ENCODE results near the gene CACNA2D2. TPM values are rescaled to one million over a fixed set of nuclear protein-coding genes. Genes with fewer than 3 reads are reported as not detected.

The CACNA2D2 gene
- total and polyA plus RNA-seq, 2 donors from 2014 or later: 3.6 to 6.0 TPM

GRCh38 chr3:50359760-50360110, 143.7 kb downstream of the CACNA2D2 start:
- DNase-seq: no peak
- Histone ChIP-seq H3K27ac (ENCODE audit: low read depth in 2 of 2, low read length in 2 of 2) (no peak overlapping the region), H3K9ac (ENCODE audit: low read length in 3 of 3) (no peak overlapping the region), H3K27me3 (ENCODE audit: control insufficient read depth, insufficient read depth, low read length) (no peaks in the 10 kb centered on the region), H3K36me3 (ENCODE audit: control insufficient read depth in 2 of 3, insufficient read depth in 3 of 3, low read length in 3 of 3) (peaks cover 3 to 17% (median 8%) of the 10 kb centered on the region in 3 donors), H3K4me1 (ENCODE audit: control insufficient read depth in 2 of 3, insufficient read depth in 2 of 3, low read depth in 1 of 3, low read length in 3 of 3) (peaks cover 0 to 47% (median 26%) of the 10 kb centered on the region in 3 donors), H3K9me3 (ENCODE audit: control insufficient read depth in 2 of 3, insufficient read depth in 1 of 3, low read length in 3 of 3) (no peaks in the 10 kb centered on the region), H3K4me3 (ENCODE audit: low read length in 3 of 3) (peak overlapping the region; percentile 41 to 86 (median 45))
- no peak for FAIRE-seq
- intact Hi-C loops (cut with DNase I): no loop called here
- no peak for TF ChIP-seq CTCF (IDR thresholded peaks at IDR 0.05; ENCODE audit: borderline replicate concordance, extremely low read depth, insufficient read depth)

- Histone ChIP-seq H3K4me3 (ENCODE audit: low read length in 3 of 3) (peak within 1 kb of the TSS; percentile 72 to 87 (median 86)), H3K27me3 (ENCODE audit: control insufficient read depth, insufficient read depth, low read length) (no peaks in the 10 kb centered on the region), H3K9me3 (ENCODE audit: control insufficient read depth in 2 of 3, insufficient read depth in 1 of 3, low read length in 3 of 3) (no peaks in the 10 kb centered on the region), H3K27ac (ENCODE audit: low read depth in 2 of 2, low read length in 2 of 2) (peak within 1 kb of the TSS; percentile 85 to 91), H3K9ac (ENCODE audit: low read length in 3 of 3) (peak within 1 kb of the TSS; percentile 58 to 94 (median 89)), H3K4me1 (ENCODE audit: control insufficient read depth in 2 of 3, insufficient read depth in 2 of 3, low read depth in 1 of 3, low read length in 3 of 3) (peaks cover 0 to 43% (median 26%) of the 10 kb centered on the region in 3 donors), H3K36me3 (ENCODE audit: control insufficient read depth in 2 of 3, insufficient read depth in 3 of 3, low read length in 3 of 3) (peaks cover 3 to 23% (median 8%) of the 10 kb centered on the region in 3 donors)
- TF ChIP-seq CTCF (IDR thresholded peaks at IDR 0.05; ENCODE audit: borderline replicate concordance, extremely low read depth, insufficient read depth): no peak
- peak; percentile 97 to 99 (median 98) for DNase-seq
- intact Hi-C loops (cut with DNase I): no loop called here
- FAIRE-seq: peak; percentile 86
Observed at GRCh38 chr3:50358911-50359759, 144.3 kb downstream of the CACNA2D2 start, which contains the start of gene TMEM115. Gene TMEM115, minus strand, starts transcription at chr3:50359521. Its CDS starts 458 bp downstream, at chr3:50359063.

- Histone ChIP-seq H3K4me1 (ENCODE audit: control insufficient read depth in 2 of 3, insufficient read depth in 2 of 3, low read depth in 1 of 3, low read length in 3 of 3) (peaks cover 0 to 43% (median 26%) of the 10 kb centered on the region in 3 donors), H3K36me3 (ENCODE audit: control insufficient read depth in 2 of 3, insufficient read depth in 3 of 3, low read length in 3 of 3) (peaks cover 3 to 29% (median 13%) of the 10 kb centered on the region in 3 donors), H3K9me3 (ENCODE audit: control insufficient read depth in 2 of 3, insufficient read depth in 1 of 3, low read length in 3 of 3) (no peaks in the 10 kb centered on the region), H3K27me3 (ENCODE audit: control insufficient read depth, insufficient read depth, low read length) (no peaks in the 10 kb centered on the region), H3K27ac (ENCODE audit: low read depth in 2 of 2, low read length in 2 of 2) (peak overlapping the region; percentile 85 to 91), H3K9ac (ENCODE audit: low read length in 3 of 3) (peak overlapping the region; percentile 23 to 94 (median 89)), H3K4me3 (ENCODE audit: low read length in 3 of 3) (peak overlapping the region; percentile 72 to 87 (median 86))
- no peak for TF ChIP-seq CTCF (IDR thresholded peaks at IDR 0.05; ENCODE audit: borderline replicate concordance, extremely low read depth, insufficient read depth)
- intact Hi-C loops (cut with DNase I): no loop called here
- FAIRE-seq: no peak
- DNase-seq: peak in 1 of 5 donors; percentile 67
Observed at GRCh38 chr3:50358355-50358910, 145.0 kb downstream of the CACNA2D2 start.

Data from kidney (tissue), 14 donors.